Lung (tissue), 12 donors: ENCODE measurements around the gene RHOBTB1. TPM values are rescaled to one million over a fixed set of nuclear protein-coding genes. Genes with fewer than 3 reads are reported as not detected.

Source experiments
- ATAC-seq: fragments of 200-7000 bp; cut with Tn5 transposase; one replicate; pipeline ENCODE4 v1.9.1; 2020; ENCODE audit warnings: moderate number of reproducible peaks; ENCODE audit not compliant: insufficient read depth, low FRiP score
- DNase-seq, 3 donors: peaks; one replicate each; pipeline ENCODE4 v3.0.0-alpha.2; 2013 to 2017
- H3K27ac ChIP-seq, 2 donors: one replicate each; pipeline ENCODE4 v1.5.1; 2013; ENCODE audit warnings: mild to moderate bottlenecking in 2 of 2, moderate library complexity in 2 of 2, control low read depth in 1 of 2, inconsistent platforms in 1 of 2, low read depth in 1 of 2, low read length in 1 of 2
- H3K27me3 ChIP-seq, 3 donors: one replicate each; pipeline ENCODE4 v1.5.1; 2013; ENCODE audit warnings: low read length in 2 of 3; ENCODE audit not compliant: control insufficient read depth in 3 of 3, insufficient read depth in 3 of 3
- H3K36me3 ChIP-seq, 4 donors: one replicate each; pipeline ENCODE4 v1.5.1; 2013; ENCODE audit warnings: low read length in 4 of 4, mild to moderate bottlenecking in 1 of 4, moderate library complexity in 1 of 4; ENCODE audit not compliant: control insufficient read depth in 4 of 4, insufficient read depth in 4 of 4
- H3K4me1 ChIP-seq, 5 donors: one replicate each; pipeline ENCODE4 v1.5.1; 2013; ENCODE audit warnings: low read length in 5 of 5, mild to moderate bottlenecking in 2 of 5, moderate library complexity in 1 of 5; ENCODE audit not compliant: control insufficient read depth in 5 of 5, insufficient read depth in 5 of 5
- H3K4me3 ChIP-seq: one replicate; pipeline ENCODE4 v1.5.1; 2013; ENCODE audit warnings: mild to moderate bottlenecking, control low read depth, moderate library complexity
- H3K9ac ChIP-seq, 2 donors: one replicate each; pipeline ENCODE4 v1.5.1; 2013; ENCODE audit warnings: low read length in 2 of 2, control low read depth in 1 of 2; ENCODE audit not compliant: insufficient read depth in 1 of 2
- H3K9me3 ChIP-seq, 4 donors: one replicate each; pipeline ENCODE4 v1.5.1; 2013; ENCODE audit warnings: low read length in 3 of 4, mild to moderate bottlenecking in 1 of 4, moderate library complexity in 1 of 4; ENCODE audit not compliant: control insufficient read depth in 4 of 4, insufficient read depth in 3 of 4
- WGBS, 2 donors: extraction: QIAGEN DNeasy Blood & Tissue Kit; methylation state at CpG; one replicate each; pipeline ENCODE4 v1.1.7; 2013; 5-methylcytosine and 5-hydroxymethylcytosine counted together
- polyA plus RNA-seq, 2 donors: library from polyadenylated mRNA; stranded (reverse); fragments of 200-250 nt; gene quantifications; one replicate each; pipeline ENCODE4 v1.2.1, GENCODE V29; 2013
- total RNA-seq, 2 donors: library from RNA; depleted of rRNA in 1 of 2; stranded (reverse); fragments of >200 nt in 1 of 2; gene quantifications; one replicate each; pipeline ENCODE4 v1.2.1, GENCODE V29; 2014 to 2021
- TF ChIP-seq, protein P1 (sequence below): IDR thresholded peaks from 2 replicates; pipeline ENCODE4 v1.5.1; 2012; ENCODE audit warnings: mild to moderate bottlenecking; ENCODE audit errors: control extremely low read depth, extremely low read depth
- donor health status: control.
- donor health status: control.
- donor health status: Bipolar disorder and iron deficiency.
- donor health status: healthy.
- donor health status: DM: yes; HTN: yes; CAD: no.

The RHOBTB1 gene
- total and polyA plus RNA-seq, 4 donors: 4.8 to 27.2 (median 8.0) TPM

DNA sequence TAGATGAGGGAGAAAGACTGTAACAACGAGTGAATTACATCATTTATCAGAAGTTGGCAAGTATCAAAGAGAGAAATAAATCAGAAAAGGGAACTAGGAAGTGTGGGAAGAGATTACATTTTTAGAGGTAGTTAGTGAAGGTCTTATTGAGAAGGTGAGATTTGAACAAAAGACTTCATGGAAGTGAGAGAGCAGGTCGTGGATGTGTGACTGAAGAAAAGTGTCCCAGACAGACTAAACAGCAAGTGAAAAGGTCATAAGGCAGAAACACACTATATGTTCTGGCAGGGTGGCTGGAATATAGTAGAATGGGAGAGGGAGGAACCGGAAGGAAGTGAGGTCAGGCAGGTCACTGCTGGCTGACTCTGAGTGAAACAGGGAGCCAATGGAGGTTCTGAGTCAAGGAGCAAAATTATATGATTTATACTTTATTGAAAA lies 35.7 kb upstream of the RHOBTB1 start:
- WGBS, 2 donors: 58 to 64% methylated on average over 3 of the region's 3 CpGs
- Histone ChIP-seq H3K9me3 (no peaks in the 10 kb centered on the region), H3K4me3 (no peak overlapping the region), H3K27me3 (no peaks in the 10 kb centered on the region), H3K36me3 (no peaks in the 10 kb centered on the region), H3K4me1 (peaks cover 0 to 45% (median 4%) of the 10 kb centered on the region in 5 donors), H3K27ac (no peak overlapping the region), H3K9ac (no peak overlapping the region)
- ATAC-seq (no peak), DNase-seq (no peak)
- TF ChIP-seq, protein P1, sequence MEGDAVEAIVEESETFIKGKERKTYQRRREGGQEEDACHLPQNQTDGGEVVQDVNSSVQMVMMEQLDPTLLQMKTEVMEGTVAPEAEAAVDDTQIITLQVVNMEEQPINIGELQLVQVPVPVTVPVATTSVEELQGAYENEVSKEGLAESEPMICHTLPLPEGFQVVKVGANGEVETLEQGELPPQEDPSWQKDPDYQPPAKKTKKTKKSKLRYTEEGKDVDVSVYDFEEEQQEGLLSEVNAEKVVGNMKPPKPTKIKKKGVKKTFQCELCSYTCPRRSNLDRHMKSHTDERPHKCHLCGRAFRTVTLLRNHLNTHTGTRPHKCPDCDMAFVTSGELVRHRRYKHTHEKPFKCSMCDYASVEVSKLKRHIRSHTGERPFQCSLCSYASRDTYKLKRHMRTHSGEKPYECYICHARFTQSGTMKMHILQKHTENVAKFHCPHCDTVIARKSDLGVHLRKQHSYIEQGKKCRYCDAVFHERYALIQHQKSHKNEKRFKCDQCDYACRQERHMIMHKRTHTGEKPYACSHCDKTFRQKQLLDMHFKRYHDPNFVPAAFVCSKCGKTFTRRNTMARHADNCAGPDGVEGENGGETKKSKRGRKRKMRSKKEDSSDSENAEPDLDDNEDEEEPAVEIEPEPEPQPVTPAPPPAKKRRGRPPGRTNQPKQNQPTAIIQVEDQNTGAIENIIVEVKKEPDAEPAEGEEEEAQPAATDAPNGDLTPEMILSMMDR: no peak

DNA sequence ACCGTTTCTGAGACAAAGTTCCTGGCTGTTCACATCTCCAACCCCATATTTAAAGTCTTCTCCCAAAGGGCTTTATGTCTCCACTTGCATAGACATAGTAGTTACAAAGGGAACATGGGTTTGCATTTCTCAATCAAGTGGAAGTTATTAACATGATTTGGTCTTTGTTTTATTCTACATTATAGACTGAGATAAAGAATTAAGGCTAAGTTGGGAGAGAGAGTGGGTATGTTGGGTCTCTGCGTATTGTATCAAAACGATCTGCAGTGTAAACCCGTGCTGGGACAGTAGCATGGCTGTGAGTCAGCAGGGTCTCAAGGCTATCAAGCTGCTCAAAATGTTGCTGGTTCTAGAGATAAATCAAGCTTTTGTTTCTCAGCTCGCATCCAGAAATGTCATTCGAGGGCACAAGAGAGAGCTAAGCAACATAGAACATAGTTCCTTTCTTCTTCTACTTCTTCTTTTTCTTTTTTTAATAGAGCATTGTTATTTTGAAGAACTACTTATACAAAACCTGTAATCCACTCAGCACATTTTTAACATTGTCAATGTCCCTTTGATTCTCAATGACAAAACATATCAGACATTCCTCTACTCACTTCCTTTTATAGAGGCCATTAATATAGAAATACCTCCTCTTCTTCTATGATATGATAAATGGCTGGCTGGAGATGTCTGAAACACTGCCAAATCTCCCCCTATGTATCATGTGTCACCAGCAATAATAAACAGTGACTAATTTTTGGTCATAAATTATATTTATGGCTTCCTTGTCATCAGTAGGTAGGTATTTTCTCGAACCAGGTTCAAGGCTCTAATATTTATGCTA lies 34.5 kb upstream of the RHOBTB1 start:
- ATAC-seq: no peak
- TF ChIP-seq, protein P1: no peak
- Histone ChIP-seq H3K9ac (no peak overlapping the region), H3K36me3 (no peaks in the 10 kb centered on the region), H3K4me1 (peaks cover 0 to 57% (median 4%) of the 10 kb centered on the region in 5 donors), H3K4me3 (no peak overlapping the region), H3K9me3 (no peaks in the 10 kb centered on the region), H3K27me3 (no peaks in the 10 kb centered on the region), H3K27ac (no peak overlapping the region)
- no peak for DNase-seq
- 35 to 57% methylated on average over 7 of the region's 7 CpGs for WGBS, 2 donors

DNA sequence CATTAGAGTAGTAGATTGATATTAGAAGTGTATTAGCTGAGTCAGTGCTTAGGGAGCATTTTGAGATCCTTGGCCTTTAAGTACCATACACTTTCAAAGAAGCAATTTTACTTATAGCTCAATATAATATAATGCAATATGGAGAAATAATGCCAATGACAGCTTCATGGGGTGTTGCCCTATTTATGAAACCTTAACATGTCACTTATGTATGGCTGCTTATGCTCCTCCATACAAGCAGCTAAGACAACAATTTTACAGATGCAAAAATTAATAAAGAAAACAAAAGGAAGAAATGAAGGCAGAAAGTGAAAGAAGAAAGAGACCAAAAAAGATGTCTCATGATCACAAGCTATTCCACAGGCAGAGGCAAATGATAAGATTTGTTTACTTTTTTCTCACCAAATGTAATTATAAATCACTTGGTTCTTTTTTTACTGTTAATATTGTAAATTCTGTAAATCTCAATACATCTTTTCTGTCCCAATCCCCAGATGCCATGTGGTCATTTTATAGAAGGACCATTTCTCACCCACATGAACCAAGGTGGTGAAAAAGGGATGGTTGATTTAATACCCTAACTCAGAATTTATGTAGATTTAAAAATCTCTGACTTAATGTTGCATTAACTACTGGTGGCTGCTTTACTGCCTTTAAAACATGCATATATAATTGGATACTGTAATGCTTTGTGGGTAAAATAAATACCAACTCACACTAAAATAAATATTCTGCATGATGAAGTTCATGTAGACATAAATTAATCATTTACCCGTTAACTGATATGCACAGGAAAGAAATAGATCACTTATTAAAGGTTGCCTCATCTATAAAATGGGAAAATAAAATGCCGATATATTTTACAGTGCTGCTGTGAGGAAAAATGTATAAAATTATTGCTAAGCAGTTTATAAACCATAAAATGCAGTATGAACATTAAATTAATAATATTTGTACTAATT lies 33.5 kb upstream of the RHOBTB1 start:
- Histone ChIP-seq H3K9ac (no peak overlapping the region), H3K4me3 (no peak overlapping the region), H3K27ac (no peak overlapping the region), H3K36me3 (no peaks in the 10 kb centered on the region), H3K4me1 (peaks cover 0 to 67% (median 4%) of the 10 kb centered on the region in 5 donors), H3K27me3 (no peaks in the 10 kb centered on the region), H3K9me3 (no peaks in the 10 kb centered on the region)
- 87 to 96% methylated on average over 2 of the region's 2 CpGs for WGBS, 2 donors
- DNase-seq (peak in 2 of 3 donors; percentile 45 to 46), ATAC-seq (no peak)
- TF ChIP-seq, protein P1: no peak
